GM12878 (cell line): ENCODE data around the gene MBD3L5. TPM values are rescaled to one million over a fixed set of nuclear protein-coding genes. Genes with fewer than 3 reads are reported as not detected.

ENCODE experiments used
- ATAC-seq: fragments of 200-7000 bp; cut with Tn5 transposase; 3 replicates; pipeline ENCODE4 v1.9.1; 2020; ENCODE audit warnings: mild to moderate bottlenecking, moderate library complexity
- BruUV-seq: library from RNA; stranded (reverse); fragments of 400-500 nt; replicated peaks from 2 replicates; lab custom pipeline; 2021; lab: Mats Ljungman, UMichigan
- CTCF ChIA-PET: fragments of 300-600 bp; sonication (Branson Sonifier 250); formaldehyde crosslinking; extraction: SDS; loops from one replicate; lab custom pipeline; 2021; ENCODE audit warnings: inconsistent platforms; lab: Yijun Ruan, JAX
- POLR2A ChIA-PET: fragments of 350-600 bp; formaldehyde crosslinking; extraction: SDS; loops from one replicate; lab custom pipeline; 2021; ENCODE audit warnings: inconsistent platforms; lab: Charles Lee
- RAD21 ChIA-PET: fragments of 300-600 bp; sonication (Branson Sonifier 250); formaldehyde crosslinking; loops from one replicate; lab custom pipeline; 2023; ENCODE audit warnings: antibody characterized with exemption; ENCODE audit not compliant: unreplicated experiment; lab: Charles Lee
- SMC1A ChIA-PET: fragments of 300-600 bp; sonication (Branson Sonifier 250); formaldehyde crosslinking; loops from one replicate; lab custom pipeline; 2023; ENCODE audit not compliant: unreplicated experiment, uncharacterized antibody; lab: Charles Lee
- DNase-seq: peaks from one replicate; pipeline ENCODE4 v3.0.0-alpha.2; 2011; ENCODE audit warnings: low read depth, low spot score
- FAIRE-seq: peaks from 3 replicates; lab custom pipeline; 2011; peaks lifted over from hg19 to GRCh38; lab: Jason Lieb, UNC
- H2AFZ ChIP-seq: 2 replicates; pipeline ENCODE4 v1.6.0; 2011; ENCODE audit warnings: low read depth, low read length, control low read depth; ENCODE audit not compliant: control insufficient read depth
- H3K27ac ChIP-seq: 2 replicates; pipeline ENCODE4 v1.5.1; 2011; ENCODE audit warnings: control low read depth; ENCODE audit not compliant: control insufficient read depth, insufficient read depth
- H3K27me3 ChIP-seq, 2 experiments: replicated peaks in 1 of 2; 2 replicates each; pipeline versions ENCODE4 v1.6.0 to v1.6.1; 2011; ENCODE audit warnings: low read length in 1 of 2; ENCODE audit not compliant: control insufficient read depth in 2 of 2, insufficient read depth in 2 of 2
- H3K36me3 ChIP-seq, 2 experiments: 2 replicates each; pipeline ENCODE4 v1.5.1; 2011; ENCODE audit warnings: low read length in 1 of 2; ENCODE audit not compliant: control insufficient read depth in 2 of 2, insufficient read depth in 2 of 2
- H3K4me1 ChIP-seq: 2 replicates; pipeline ENCODE4 v1.6.1; 2011; ENCODE audit warnings: mild to moderate bottlenecking, low read length, moderate library complexity, mixed read lengths; ENCODE audit not compliant: control insufficient read depth, insufficient read depth
- H3K4me2 ChIP-seq: 2 replicates; pipeline ENCODE4 v1.6.0; 2011; ENCODE audit warnings: control low read depth; ENCODE audit not compliant: control insufficient read depth, insufficient read depth
- H3K4me3 ChIP-seq: fragments of 200-600 bp; sonication (generic); 2 replicates; pipeline ENCODE4 v1.5.1; 2016
- H3K79me2 ChIP-seq: 2 replicates; pipeline ENCODE4 v1.6.0; 2011; ENCODE audit warnings: low read length; ENCODE audit not compliant: control insufficient read depth, insufficient read depth
- H3K9ac ChIP-seq: 2 replicates; pipeline ENCODE4 v1.8.0; 2011; ENCODE audit warnings: low read length, control low read depth, mixed read lengths; ENCODE audit not compliant: control insufficient read depth, insufficient read depth
- H3K9me3 ChIP-seq: replicated peaks from 3 replicates; pipeline ENCODE4 v1.5.1; 2011; ENCODE audit warnings: mild to moderate bottlenecking, low read length; ENCODE audit not compliant: control insufficient read depth, insufficient read depth
- H4K20me1 ChIP-seq: 2 replicates; pipeline ENCODE4 v1.6.0; 2011; ENCODE audit not compliant: control insufficient read depth, insufficient read depth
- BCL11A ChIP-seq: IDR thresholded peaks from 2 replicates; pipeline ENCODE4 v1.6.1; 2011; ENCODE audit warnings: low read depth, low read length
- NFIC ChIP-seq: IDR thresholded peaks from 2 replicates; pipeline ENCODE4 v1.6.1; 2012; ENCODE audit warnings: low read depth, mild to moderate bottlenecking, inconsistent platforms, low read length, moderate library complexity
- NFXL1 ChIP-seq: fragments of 450-650 bp; IDR thresholded peaks from 2 replicates; pipeline ENCODE4 v1.6.1; 2017; ENCODE audit warnings: antibody characterized with exemption, mild to moderate bottlenecking, borderline replicate concordance
- NFYA ChIP-seq: IDR thresholded peaks from 2 replicates; pipeline ENCODE4 v1.6.1; 2011; ENCODE audit warnings: low read depth, mild to moderate bottlenecking, low read length, improper control_type of control experiment, borderline replicate concordance
- NRF1 ChIP-seq: conservative IDR thresholded peaks from 2 replicates; pipeline ENCODE4 v1.6.1; 2011; ENCODE audit warnings: mild to moderate bottlenecking, low read depth, low read length, improper control_type of control experiment
- SMAD1 ChIP-seq: fragments of 450-650 bp; IDR thresholded peaks from 2 replicates; pipeline ENCODE4 v1.6.1; 2018; ENCODE audit warnings: mild to moderate bottlenecking, low read depth; ENCODE audit not compliant: partially characterized antibody
- STAT1 ChIP-seq: fragments of 450-650 bp; conservative IDR thresholded peaks from 2 replicates; pipeline ENCODE4 v1.6.1; 2014; ENCODE audit warnings: antibody characterized with exemption, mild to moderate bottlenecking
- ZNF24 ChIP-seq: fragments of 450-650 bp; IDR thresholded peaks from 2 replicates; pipeline ENCODE4 v1.6.1; 2017; ENCODE audit warnings: antibody characterized with exemption, mild to moderate bottlenecking
- ZNF274 ChIP-seq: IDR thresholded peaks from one replicate; pipeline ENCODE4 v1.8.0; 2011; ENCODE audit not compliant: insufficient read length, insufficient read depth
- WGBS: methylation state at CpG from one replicate; pipeline ENCODE4 v1.1.6; 2016; ENCODE audit warnings: low lambda C conversion rate; ENCODE audit not compliant: insufficient replicate concordance, insufficient coverage; ENCODE audit errors: missing lambda C conversion rate; 5-methylcytosine and 5-hydroxymethylcytosine counted together
- in situ Hi-C: fragments of 300-500 bp; cut with MboI; formaldehyde crosslinking; loops from 9 replicates; pipeline ENCODE4 v1.14.3; 2018; ENCODE audit warnings: mixed read lengths
- intact Hi-C: fragments of 100-400 bp; cut with micrococcal nuclease; formaldehyde crosslinking; loops from one replicate; pipeline ENCODE4 v1.14.2; 2022; ENCODE audit not compliant: unreplicated experiment
- polyA plus RNA-seq, 11 experiments: library from polyadenylated mRNA; depleted of rRNA in 4 of 11; unstranded in 6 of 11; stranded (reverse) in 5 of 11; fragments of >200 nt; fragmentation: Nextera tagmentation in 4 of 11; fragmentation: Illumina TruSeq in 1 of 11; extraction: Ambion mirVana in 4 of 11; extraction: Trizol in 1 of 11; gene quantifications; 1 replicate in 1 of 11; 2 replicates in 10 of 11; pipeline versions ENCODE4 v1.2.1 to v1.2.3, GENCODE V29; 2011 to 2016; ENCODE audit warnings: inconsistent platforms in 2 of 11, missing spikeins in 2 of 11, low read depth in 1 of 11
- total RNA-seq, 4 experiments: library from RNA; depleted of rRNA in 3 of 4; stranded (reverse); fragments of >200 nt in 3 of 4; fragmentation: Illumina TruSeq in 1 of 4; extraction: Trizol in 1 of 4; gene quantifications; 2 replicates each; pipeline versions ENCODE4 v1.2.1 to v1.2.3, GENCODE V29; 2013 to 2021
- TF ChIP-seq, protein P1 (sequence below): IDR thresholded peaks from 2 replicates; pipeline ENCODE4 v1.6.1; 2012; ENCODE audit warnings: improper control_type of control experiment, low read depth, low read length; ENCODE audit not compliant: insufficient replicate concordance
- TF ChIP-seq, protein P2 (sequence below): IDR thresholded peaks from 2 replicates; pipeline ENCODE4 v1.6.1; 2012; ENCODE audit warnings: low read depth, low read length, improper control_type of control experiment
- TF ChIP-seq, protein P3 (sequence below): fragments of 450-650 bp; formaldehyde crosslinking; IDR thresholded peaks from 2 replicates; pipeline ENCODE4 v1.4.0; 2020; ENCODE audit warnings: mild to moderate bottlenecking, moderate library complexity
- TF ChIP-seq, protein P4 (sequence below): fragments of 450-650 bp; IDR thresholded peaks from 2 replicates; pipeline ENCODE4 v1.6.1; 2017; ENCODE audit warnings: mild to moderate bottlenecking, low read depth, inconsistent platforms; ENCODE audit not compliant: poor library complexity, severe bottlenecking

Gene MBD3L5
- total and polyA plus RNA-seq, 10 of the 15 experiments (the other 5 are each of a cell fraction or from before 2014, with no cell fraction given): not detected

DNA sequence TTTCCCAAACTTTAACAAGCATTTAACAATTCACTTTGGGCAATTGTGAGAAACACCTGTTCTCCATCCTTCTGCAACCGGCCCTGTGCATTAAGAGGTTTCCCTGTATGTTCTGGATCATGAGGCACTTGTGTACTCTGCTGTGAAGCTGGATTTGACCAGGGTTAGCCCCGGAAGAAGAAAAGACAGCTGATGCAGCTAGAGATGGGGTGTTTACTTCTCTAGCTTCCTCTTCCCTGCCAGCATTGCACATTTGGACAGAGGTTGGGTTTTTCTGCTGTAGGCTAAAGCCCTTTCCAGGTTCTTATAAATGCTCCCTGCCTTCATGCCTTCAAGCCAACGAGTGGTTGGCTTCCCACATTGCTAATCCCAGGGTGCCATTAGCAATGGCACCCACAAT, 30.0 kb upstream of the MBD3L5 start:
- DNase-seq (no peak), ATAC-seq (no peak), FAIRE-seq (no peak)
- H3K4me2 ChIP-seq: no peak overlapping the region
- H3K9ac ChIP-seq: no peak overlapping the region
- no peaks in the 10 kb centered on the region for H3K36me3 ChIP-seq
- WGBS: 33% methylated on average over 3 of the region's 3 CpGs
- RAD21 ChIA-PET: interaction anchor here (2.0 kb wide), 1 partner anchor 69 kb away, joined by 14 read pairs; the partner anchor contains the start of gene ZNF557
- H3K79me2 ChIP-seq: no peaks in the 10 kb centered on the region
- SMC1A ChIA-PET: interaction anchor here (0.6 to 1.6 kb wide), 7 partner anchors 9 to 99 kb away, joined by 3 to 6 read pairs (median 4); no protein-coding TSS in a partner anchor
- H4K20me1 ChIP-seq: no peaks in the 10 kb centered on the region
- H3K4me1 ChIP-seq: no peaks in the 10 kb centered on the region
- H3K9me3 ChIP-seq: peaks cover 2% of the 10 kb centered on the region; the same call in 1 of the 3 replicates
- BruUV-seq: no TSS peak
- H2AFZ ChIP-seq: no peak overlapping the region
- in situ Hi-C loops: no loop called here
- H3K27me3 ChIP-seq: no peaks in the 10 kb centered on the region
- H3K4me3 ChIP-seq: no peak overlapping the region
- H3K27ac ChIP-seq: no peak overlapping the region
- POLR2A ChIA-PET: interaction anchor here (0.6 to 1.0 kb wide), 3 partner anchors 52 to 439 kb away, joined by 3 to 5 read pairs (median 5); partner anchors contain the start of gene ZNF557
- CTCF ChIA-PET: no interaction called here
- intact Hi-C loops: no loop called here
- TF ChIP-seq NFIC (no peak), ZNF24 (no peak), ZNF274 (no peak), NRF1 (no peak), STAT1 (no peak), NFYA (no peak), BCL11A (no peak), SMAD1 (no peak), NFXL1 (no peak)
- TF ChIP-seq, protein P1, sequence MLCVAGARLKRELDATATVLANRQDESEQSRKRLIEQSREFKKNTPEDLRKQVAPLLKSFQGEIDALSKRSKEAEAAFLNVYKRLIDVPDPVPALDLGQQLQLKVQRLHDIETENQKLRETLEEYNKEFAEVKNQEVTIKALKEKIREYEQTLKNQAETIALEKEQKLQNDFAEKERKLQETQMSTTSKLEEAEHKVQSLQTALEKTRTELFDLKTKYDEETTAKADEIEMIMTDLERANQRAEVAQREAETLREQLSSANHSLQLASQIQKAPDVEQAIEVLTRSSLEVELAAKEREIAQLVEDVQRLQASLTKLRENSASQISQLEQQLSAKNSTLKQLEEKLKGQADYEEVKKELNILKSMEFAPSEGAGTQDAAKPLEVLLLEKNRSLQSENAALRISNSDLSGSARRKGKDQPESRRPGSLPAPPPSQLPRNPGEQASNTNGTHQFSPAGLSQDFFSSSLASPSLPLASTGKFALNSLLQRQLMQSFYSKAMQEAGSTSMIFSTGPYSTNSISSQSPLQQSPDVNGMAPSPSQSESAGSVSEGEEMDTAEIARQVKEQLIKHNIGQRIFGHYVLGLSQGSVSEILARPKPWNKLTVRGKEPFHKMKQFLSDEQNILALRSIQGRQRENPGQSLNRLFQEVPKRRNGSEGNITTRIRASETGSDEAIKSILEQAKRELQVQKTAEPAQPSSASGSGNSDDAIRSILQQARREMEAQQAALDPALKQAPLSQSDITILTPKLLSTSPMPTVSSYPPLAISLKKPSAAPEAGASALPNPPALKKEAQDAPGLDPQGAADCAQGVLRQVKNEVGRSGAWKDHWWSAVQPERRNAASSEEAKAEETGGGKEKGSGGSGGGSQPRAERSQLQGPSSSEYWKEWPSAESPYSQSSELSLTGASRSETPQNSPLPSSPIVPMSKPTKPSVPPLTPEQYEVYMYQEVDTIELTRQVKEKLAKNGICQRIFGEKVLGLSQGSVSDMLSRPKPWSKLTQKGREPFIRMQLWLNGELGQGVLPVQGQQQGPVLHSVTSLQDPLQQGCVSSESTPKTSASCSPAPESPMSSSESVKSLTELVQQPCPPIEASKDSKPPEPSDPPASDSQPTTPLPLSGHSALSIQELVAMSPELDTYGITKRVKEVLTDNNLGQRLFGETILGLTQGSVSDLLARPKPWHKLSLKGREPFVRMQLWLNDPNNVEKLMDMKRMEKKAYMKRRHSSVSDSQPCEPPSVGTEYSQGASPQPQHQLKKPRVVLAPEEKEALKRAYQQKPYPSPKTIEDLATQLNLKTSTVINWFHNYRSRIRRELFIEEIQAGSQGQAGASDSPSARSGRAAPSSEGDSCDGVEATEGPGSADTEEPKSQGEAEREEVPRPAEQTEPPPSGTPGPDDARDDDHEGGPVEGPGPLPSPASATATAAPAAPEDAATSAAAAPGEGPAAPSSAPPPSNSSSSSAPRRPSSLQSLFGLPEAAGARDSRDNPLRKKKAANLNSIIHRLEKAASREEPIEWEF: no peak
- TF ChIP-seq, protein P2, sequence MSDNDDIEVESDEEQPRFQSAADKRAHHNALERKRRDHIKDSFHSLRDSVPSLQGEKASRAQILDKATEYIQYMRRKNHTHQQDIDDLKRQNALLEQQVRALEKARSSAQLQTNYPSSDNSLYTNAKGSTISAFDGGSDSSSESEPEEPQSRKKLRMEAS: no peak
- TF ChIP-seq, protein P3, sequence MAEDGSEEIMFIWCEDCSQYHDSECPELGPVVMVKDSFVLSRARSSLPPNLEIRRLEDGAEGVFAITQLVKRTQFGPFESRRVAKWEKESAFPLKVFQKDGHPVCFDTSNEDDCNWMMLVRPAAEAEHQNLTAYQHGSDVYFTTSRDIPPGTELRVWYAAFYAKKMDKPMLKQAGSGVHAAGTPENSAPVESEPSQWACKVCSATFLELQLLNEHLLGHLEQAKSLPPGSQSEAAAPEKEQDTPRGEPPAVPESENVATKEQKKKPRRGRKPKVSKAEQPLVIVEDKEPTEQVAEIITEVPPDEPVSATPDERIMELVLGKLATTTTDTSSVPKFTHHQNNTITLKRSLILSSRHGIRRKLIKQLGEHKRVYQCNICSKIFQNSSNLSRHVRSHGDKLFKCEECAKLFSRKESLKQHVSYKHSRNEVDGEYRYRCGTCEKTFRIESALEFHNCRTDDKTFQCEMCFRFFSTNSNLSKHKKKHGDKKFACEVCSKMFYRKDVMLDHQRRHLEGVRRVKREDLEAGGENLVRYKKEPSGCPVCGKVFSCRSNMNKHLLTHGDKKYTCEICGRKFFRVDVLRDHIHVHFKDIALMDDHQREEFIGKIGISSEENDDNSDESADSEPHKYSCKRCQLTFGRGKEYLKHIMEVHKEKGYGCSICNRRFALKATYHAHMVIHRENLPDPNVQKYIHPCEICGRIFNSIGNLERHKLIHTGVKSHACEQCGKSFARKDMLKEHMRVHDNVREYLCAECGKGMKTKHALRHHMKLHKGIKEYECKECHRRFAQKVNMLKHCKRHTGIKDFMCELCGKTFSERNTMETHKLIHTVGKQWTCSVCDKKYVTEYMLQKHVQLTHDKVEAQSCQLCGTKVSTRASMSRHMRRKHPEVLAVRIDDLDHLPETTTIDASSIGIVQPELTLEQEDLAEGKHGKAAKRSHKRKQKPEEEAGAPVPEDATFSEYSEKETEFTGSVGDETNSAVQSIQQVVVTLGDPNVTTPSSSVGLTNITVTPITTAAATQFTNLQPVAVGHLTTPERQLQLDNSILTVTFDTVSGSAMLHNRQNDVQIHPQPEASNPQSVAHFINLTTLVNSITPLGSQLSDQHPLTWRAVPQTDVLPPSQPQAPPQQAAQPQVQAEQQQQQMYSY (CRISPR knock-in tag): no peak
- TF ChIP-seq, protein P4, sequence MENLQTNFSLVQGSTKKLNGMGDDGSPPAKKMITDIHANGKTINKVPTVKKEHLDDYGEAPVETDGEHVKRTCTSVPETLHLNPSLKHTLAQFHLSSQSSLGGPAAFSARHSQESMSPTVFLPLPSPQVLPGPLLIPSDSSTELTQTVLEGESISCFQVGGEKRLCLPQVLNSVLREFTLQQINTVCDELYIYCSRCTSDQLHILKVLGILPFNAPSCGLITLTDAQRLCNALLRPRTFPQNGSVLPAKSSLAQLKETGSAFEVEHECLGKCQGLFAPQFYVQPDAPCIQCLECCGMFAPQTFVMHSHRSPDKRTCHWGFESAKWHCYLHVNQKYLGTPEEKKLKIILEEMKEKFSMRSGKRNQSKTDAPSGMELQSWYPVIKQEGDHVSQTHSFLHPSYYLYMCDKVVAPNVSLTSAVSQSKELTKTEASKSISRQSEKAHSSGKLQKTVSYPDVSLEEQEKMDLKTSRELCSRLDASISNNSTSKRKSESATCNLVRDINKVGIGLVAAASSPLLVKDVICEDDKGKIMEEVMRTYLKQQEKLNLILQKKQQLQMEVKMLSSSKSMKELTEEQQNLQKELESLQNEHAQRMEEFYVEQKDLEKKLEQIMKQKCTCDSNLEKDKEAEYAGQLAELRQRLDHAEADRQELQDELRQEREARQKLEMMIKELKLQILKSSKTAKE: no peak
